Stimulated activated CD4-positive, alpha-beta T cell treated with anti-CD3 and anti-CD28 coated beads, Interleukin-12 subunit alpha, Interleukin-12 subunit beta, amount 100 ng/mL, for 4 hours (primary cell): ENCODE measurements around the gene FAM83B.

Experiments used
- DNase-seq: peaks from one replicate; pipeline ENCODE4 v3.0.0-alpha.2; 2020

The FAM83B gene

DNA sequence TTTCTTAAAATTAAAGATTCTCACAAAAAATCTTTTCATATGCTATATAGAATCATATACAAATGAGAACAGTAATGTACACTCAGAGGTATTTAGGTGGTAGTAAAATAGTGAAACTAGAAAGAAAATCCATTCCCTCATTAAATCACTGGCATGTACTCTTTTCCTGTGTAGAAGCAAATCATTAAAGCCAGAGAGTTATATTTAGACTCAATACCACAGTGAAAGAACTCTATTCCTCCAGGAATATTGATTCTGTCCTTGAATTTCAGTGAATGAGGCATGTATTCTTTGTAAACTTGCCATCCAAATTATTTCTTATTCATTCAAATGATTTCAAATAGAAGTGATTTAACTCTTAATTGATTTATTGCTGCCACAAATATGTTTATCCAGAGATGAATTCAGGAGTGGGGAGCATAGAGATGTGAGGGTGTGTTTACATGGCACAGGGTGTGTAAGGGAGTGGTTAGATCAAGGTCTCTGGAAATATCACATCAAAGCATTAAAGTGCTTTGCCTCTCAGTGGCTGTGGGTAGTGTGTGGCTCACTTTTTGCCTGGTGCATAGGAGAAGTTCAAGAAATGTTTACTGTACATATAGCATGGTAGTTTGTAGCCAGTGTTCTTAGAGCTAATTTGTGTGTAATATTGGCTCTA is 141.2 kb downstream of the FAM83B start:
- no peak for DNase-seq

DNA sequence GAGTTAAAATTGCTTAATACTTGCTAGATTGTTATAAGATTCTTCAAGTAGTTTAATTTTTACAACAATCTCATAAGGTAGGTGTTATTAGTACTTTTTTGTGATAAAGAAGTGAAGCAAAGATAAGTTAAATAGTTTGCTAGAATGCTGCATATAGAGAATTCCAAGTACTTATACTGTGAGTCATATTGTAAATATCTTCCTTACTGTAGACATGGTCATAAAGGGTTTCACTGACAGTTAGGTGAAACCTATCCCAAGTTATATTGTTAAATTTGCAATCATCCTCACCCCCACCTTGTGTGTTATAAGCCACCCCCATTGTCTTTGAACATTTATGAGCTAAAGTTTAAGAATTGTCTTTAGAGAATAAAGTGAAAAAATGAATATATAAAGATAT is 142.0 kb downstream of the FAM83B start:
- no peak for DNase-seq

GRCh38 chr6:54990001-54990400 is 143.4 kb downstream of the FAM83B start:
- no peak for DNase-seq
